ENCODE data around the gene TMEM247.

Gene TMEM247

DNA sequence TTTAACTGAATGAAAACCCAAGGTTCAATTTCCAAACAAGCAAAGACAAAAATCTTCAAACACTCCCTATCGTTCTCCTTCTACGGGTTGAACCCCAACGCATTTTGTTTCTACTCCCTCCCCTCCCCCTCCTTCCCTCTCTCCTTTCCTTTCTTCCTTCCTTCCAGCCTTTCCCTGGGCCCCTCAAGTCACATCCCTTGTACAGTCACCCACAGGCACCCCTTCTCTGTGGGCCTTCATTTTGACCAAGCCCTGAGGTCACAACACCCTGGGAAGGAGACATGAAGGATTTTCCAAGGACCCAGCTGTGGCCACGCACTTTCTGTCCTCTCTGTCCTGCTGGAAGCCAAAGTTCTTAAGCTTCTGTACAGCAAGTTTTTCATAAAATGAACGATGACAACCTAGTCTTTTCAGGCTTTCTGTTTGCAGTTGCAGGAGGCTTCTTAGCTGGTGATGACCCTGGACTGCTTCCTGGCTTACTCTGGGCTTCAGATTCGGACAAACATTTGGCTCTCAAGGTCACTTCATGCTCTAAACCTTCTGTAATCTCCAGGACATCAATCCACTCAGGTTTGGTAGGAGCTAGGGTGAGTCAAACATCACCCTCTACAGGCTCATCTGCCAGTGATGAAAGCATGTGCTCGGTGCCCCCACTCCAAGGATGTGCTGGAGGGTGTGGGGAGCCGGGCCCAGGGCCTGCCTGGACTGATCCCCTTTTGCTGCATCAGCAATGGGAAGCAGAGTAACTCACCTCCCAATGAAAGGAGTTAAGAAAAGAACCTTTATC lies 25.5 kb downstream of the TMEM247 start:
- Histone ChIP-seq H3K27ac (ENCODE audit: low read length) (no peak overlapping the region), H3K9ac (ENCODE audit: low read length) (no peak overlapping the region), H3K9me3 (replicated peaks; ENCODE audit: insufficient read depth, low read length) (no peaks in the 10 kb centered on the region), H3F3A (ENCODE audit: insufficient read depth, low read length) (no peaks in the 10 kb centered on the region), H3K79me2 (ENCODE audit: low read length) (no peaks in the 10 kb centered on the region), H3K4me2 (ENCODE audit: low read depth, low read length) (no peak overlapping the region), H2AFZ (ENCODE audit: low read length) (no peak overlapping the region), H4K20me1 (ENCODE audit: insufficient read depth, low read length) (no peaks in the 10 kb centered on the region), H3K4me1 (ENCODE audit: low read length) (no peaks in the 10 kb centered on the region), H3K36me3 (replicated peaks; ENCODE audit: insufficient read depth, low read length) (no peaks in the 10 kb centered on the region), H3K4me3 (ENCODE audit: low read length) (no peak overlapping the region), H3K9me2 (replicated peaks; ENCODE audit: insufficient read depth, low read length) (no peaks in the 10 kb centered on the region), H3K27me3 (replicated peaks; ENCODE audit: insufficient read depth, low read length) (no peaks in the 10 kb centered on the region)
- DNase-seq = no peak
- TF ChIP-seq EZH2phosphoT487 (IDR thresholded peaks at IDR 0.05; ENCODE audit: low read length) = no peak
- TF ChIP-seq, protein P1, sequence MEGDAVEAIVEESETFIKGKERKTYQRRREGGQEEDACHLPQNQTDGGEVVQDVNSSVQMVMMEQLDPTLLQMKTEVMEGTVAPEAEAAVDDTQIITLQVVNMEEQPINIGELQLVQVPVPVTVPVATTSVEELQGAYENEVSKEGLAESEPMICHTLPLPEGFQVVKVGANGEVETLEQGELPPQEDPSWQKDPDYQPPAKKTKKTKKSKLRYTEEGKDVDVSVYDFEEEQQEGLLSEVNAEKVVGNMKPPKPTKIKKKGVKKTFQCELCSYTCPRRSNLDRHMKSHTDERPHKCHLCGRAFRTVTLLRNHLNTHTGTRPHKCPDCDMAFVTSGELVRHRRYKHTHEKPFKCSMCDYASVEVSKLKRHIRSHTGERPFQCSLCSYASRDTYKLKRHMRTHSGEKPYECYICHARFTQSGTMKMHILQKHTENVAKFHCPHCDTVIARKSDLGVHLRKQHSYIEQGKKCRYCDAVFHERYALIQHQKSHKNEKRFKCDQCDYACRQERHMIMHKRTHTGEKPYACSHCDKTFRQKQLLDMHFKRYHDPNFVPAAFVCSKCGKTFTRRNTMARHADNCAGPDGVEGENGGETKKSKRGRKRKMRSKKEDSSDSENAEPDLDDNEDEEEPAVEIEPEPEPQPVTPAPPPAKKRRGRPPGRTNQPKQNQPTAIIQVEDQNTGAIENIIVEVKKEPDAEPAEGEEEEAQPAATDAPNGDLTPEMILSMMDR (IDR thresholded peaks at IDR 0.05; ENCODE audit: low read length) = no peak
- TF ChIP-seq EZH2 (optimal IDR thresholded peaks at IDR 0.05; ENCODE audit: low read depth, low read length) = no peak

DNA sequence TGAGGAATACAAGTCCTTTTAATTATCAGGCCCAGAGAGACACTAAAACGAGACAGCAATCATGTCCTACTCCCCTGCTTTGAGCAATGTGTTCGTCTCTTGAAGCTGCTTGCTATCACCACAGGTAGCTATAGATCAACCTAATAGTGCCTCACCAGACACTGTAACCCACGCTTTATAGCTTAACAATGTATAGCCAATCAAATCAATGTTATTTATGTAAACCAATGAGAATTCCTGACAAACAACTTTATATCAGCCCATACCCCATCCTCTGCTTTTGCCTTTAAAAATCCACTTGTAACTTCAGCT lies 26.1 kb downstream of the TMEM247 start:
- Histone ChIP-seq H3K9me2 (replicated peaks; ENCODE audit: insufficient read depth, low read length) (no peaks in the 10 kb centered on the region), H4K20me1 (ENCODE audit: insufficient read depth, low read length) (no peaks in the 10 kb centered on the region), H3K9ac (ENCODE audit: low read length) (no peak overlapping the region), H3K4me3 (ENCODE audit: low read length) (no peak overlapping the region), H3F3A (ENCODE audit: insufficient read depth, low read length) (no peaks in the 10 kb centered on the region), H2AFZ (ENCODE audit: low read length) (no peak overlapping the region), H3K9me3 (replicated peaks; ENCODE audit: insufficient read depth, low read length) (no peaks in the 10 kb centered on the region), H3K4me2 (ENCODE audit: low read depth, low read length) (no peak overlapping the region), H3K79me2 (ENCODE audit: low read length) (no peaks in the 10 kb centered on the region), H3K27me3 (replicated peaks; ENCODE audit: insufficient read depth, low read length) (no peaks in the 10 kb centered on the region), H3K4me1 (ENCODE audit: low read length) (no peaks in the 10 kb centered on the region), H3K36me3 (replicated peaks; ENCODE audit: insufficient read depth, low read length) (no peaks in the 10 kb centered on the region), H3K27ac (ENCODE audit: low read length) (no peak overlapping the region)
- TF ChIP-seq, protein P1 (IDR thresholded peaks at IDR 0.05; ENCODE audit: low read length) = no peak
- TF ChIP-seq EZH2phosphoT487 (IDR thresholded peaks at IDR 0.05; ENCODE audit: low read length) (no peak), EZH2 (optimal IDR thresholded peaks at IDR 0.05; ENCODE audit: low read depth, low read length) (no peak)
- no peak for DNase-seq

- Histone ChIP-seq H3K27ac (ENCODE audit: low read length) (no peak overlapping the region), H3K27me3 (replicated peaks; ENCODE audit: insufficient read depth, low read length) (no peaks in the 10 kb centered on the region), H3F3A (ENCODE audit: insufficient read depth, low read length) (no peaks in the 10 kb centered on the region), H3K9me3 (replicated peaks; ENCODE audit: insufficient read depth, low read length) (no peaks in the 10 kb centered on the region), H3K4me3 (ENCODE audit: low read length) (no peak overlapping the region), H3K4me1 (ENCODE audit: low read length) (no peaks in the 10 kb centered on the region), H2AFZ (ENCODE audit: low read length) (no peak overlapping the region), H3K9me2 (replicated peaks; ENCODE audit: insufficient read depth, low read length) (no peaks in the 10 kb centered on the region), H3K4me2 (ENCODE audit: low read depth, low read length) (no peak overlapping the region), H3K9ac (ENCODE audit: low read length) (no peak overlapping the region), H4K20me1 (ENCODE audit: insufficient read depth, low read length) (no peaks in the 10 kb centered on the region), H3K36me3 (replicated peaks; ENCODE audit: insufficient read depth, low read length) (no peaks in the 10 kb centered on the region), H3K79me2 (ENCODE audit: low read length) (no peaks in the 10 kb centered on the region)
- no peak for TF ChIP-seq EZH2 (optimal IDR thresholded peaks at IDR 0.05; ENCODE audit: low read depth, low read length)
- TF ChIP-seq EZH2phosphoT487 (IDR thresholded peaks at IDR 0.05; ENCODE audit: low read length) = no peak
- DNase-seq = no peak
These were observed 26.9 kb downstream of the TMEM247 start for GRCh38 chr2:46506131-46506706.

DNA sequence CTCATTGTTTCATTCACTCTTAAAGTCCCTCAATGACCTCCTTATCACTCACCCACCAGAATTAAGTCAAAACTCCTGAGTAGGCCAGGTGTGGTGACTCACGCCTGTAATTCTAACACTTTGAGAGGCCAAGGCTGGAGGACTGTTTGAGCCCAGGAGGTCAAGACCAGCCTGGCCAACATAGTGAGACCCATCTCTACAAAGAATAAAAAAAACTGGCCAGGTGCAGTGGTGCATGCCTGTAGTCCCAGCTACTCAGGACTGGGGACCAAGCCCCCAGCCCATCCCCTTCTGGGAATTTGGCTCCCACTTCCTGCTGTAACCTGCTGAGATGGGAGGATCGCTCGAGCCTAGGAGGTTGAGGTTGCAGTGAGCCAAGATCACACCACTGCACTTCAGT lies 28.9 kb downstream of the TMEM247 start:
- Histone ChIP-seq H3K27me3 (replicated peaks; ENCODE audit: insufficient read depth, low read length) (no peaks in the 10 kb centered on the region), H3K9me2 (replicated peaks; ENCODE audit: insufficient read depth, low read length) (no peaks in the 10 kb centered on the region), H3K9me3 (replicated peaks; ENCODE audit: insufficient read depth, low read length) (no peaks in the 10 kb centered on the region), H3K4me2 (ENCODE audit: low read depth, low read length) (no peak overlapping the region), H3K9ac (ENCODE audit: low read length) (no peak overlapping the region), H3K36me3 (replicated peaks; ENCODE audit: insufficient read depth, low read length) (no peaks in the 10 kb centered on the region), H3K4me3 (ENCODE audit: low read length) (no peak overlapping the region), H3K4me1 (ENCODE audit: low read length) (no peaks in the 10 kb centered on the region), H4K20me1 (ENCODE audit: insufficient read depth, low read length) (no peaks in the 10 kb centered on the region), H3K27ac (ENCODE audit: low read length) (no peak overlapping the region), H3F3A (ENCODE audit: insufficient read depth, low read length) (no peaks in the 10 kb centered on the region), H2AFZ (ENCODE audit: low read length) (no peak overlapping the region), H3K79me2 (ENCODE audit: low read length) (no peaks in the 10 kb centered on the region)
- TF ChIP-seq, protein P1 (IDR thresholded peaks at IDR 0.05; ENCODE audit: low read length) = no peak
- TF ChIP-seq EZH2 (optimal IDR thresholded peaks at IDR 0.05; ENCODE audit: low read depth, low read length) (no peak), EZH2phosphoT487 (IDR thresholded peaks at IDR 0.05; ENCODE audit: low read length) (no peak)
- DNase-seq = no peak
